K562 (cell line): Measurements from ENCODE around the gene CYSRT1. TPM values are rescaled to one million over a fixed set of nuclear protein-coding genes. Genes with fewer than 3 reads are reported as not detected.

Experiments used
- BRD4 ChIP-seq: fragments of 200-600 bp; sonication (generic); IDR thresholded peaks from 2 replicates; pipeline ENCODE4 v1.6.1; 2017; ENCODE audit warnings: inconsistent platforms
- DDX20 ChIP-seq: fragments of 450-650 bp; IDR thresholded peaks from 2 replicates; pipeline ENCODE4 v1.6.1; 2016; ENCODE audit warnings: missing genetic modification characterization, low read depth, mild to moderate bottlenecking, missing compliant biosample characterization, moderate library complexity
- ETS2 ChIP-seq: IDR thresholded peaks from 2 replicates; pipeline ENCODE4 v1.6.1; 2016; ENCODE audit warnings: borderline replicate concordance, missing genetic modification characterization, mild to moderate bottlenecking, moderate library complexity, missing compliant biosample characterization; ENCODE audit not compliant: poor library complexity, severe bottlenecking
- HDAC3 ChIP-seq: fragments of 450-650 bp; IDR thresholded peaks from 2 replicates; pipeline ENCODE4 v1.6.1; 2018; ENCODE audit warnings: borderline replicate concordance, mild to moderate bottlenecking, moderate library complexity; ENCODE audit not compliant: partially characterized antibody
- KAT8 ChIP-seq: fragments of 450-650 bp; IDR thresholded peaks from 2 replicates; pipeline ENCODE4 v1.6.1; 2016; ENCODE audit warnings: low read depth, mild to moderate bottlenecking
- KDM1A ChIP-seq, 2 experiments: fragments of 450-650 bp; IDR thresholded peaks; 2 replicates each; pipeline ENCODE4 v1.6.1; 2016; ENCODE audit warnings: mild to moderate bottlenecking in 2 of 2
- KLF13 ChIP-seq: fragments of 450-650 bp; IDR thresholded peaks from 2 replicates; pipeline ENCODE4 v1.6.1; 2016; ENCODE audit warnings: missing genetic modification characterization, low read depth, mild to moderate bottlenecking, missing compliant biosample characterization, moderate library complexity, borderline replicate concordance
- L3MBTL2 ChIP-seq: fragments of 450-650 bp; IDR thresholded peaks from 2 replicates; pipeline ENCODE4 v1.6.1; 2016; ENCODE audit warnings: mild to moderate bottlenecking, moderate library complexity
- MAZ ChIP-seq, 2 experiments: fragments of 450-650 bp in 1 of 2; sonication (generic) in 1 of 2; formaldehyde crosslinking; IDR thresholded peaks in 1 of 2; conservative IDR thresholded peaks in 1 of 2; 2 replicates each; pipeline versions ENCODE4 v1.4.0 to v1.5.0; 2020; ENCODE audit warnings: mild to moderate bottlenecking in 1 of 2, missing genetic modification reagents in 1 of 2
- POLR2AphosphoS2 ChIP-seq: IDR thresholded peaks from 2 replicates; pipeline ENCODE4 v1.6.1; 2012; ENCODE audit warnings: low read length, improper control_type of control experiment
- POLR3A ChIP-seq: IDR thresholded peaks from 2 replicates; pipeline ENCODE4 v1.6.1; 2011; ENCODE audit warnings: borderline replicate concordance, mild to moderate bottlenecking, moderate library complexity; ENCODE audit not compliant: insufficient read length, insufficient read depth; ENCODE audit errors: extremely low read depth
- PRPF4 ChIP-seq: fragments of 200-400 bp; formaldehyde crosslinking; IDR thresholded peaks from one replicate; pipeline ENCODE4 v1.6.1; 2017; ENCODE audit warnings: low read length, low read depth, mild to moderate bottlenecking; ENCODE audit not compliant: insufficient read depth, poor library complexity, severe bottlenecking
- RBM15 ChIP-seq: fragments of 200-400 bp; formaldehyde crosslinking; IDR thresholded peaks from 2 replicates; pipeline ENCODE4 v1.6.1; 2018; ENCODE audit warnings: mild to moderate bottlenecking, low read length, moderate library complexity; ENCODE audit not compliant: insufficient read depth
- RNF2 ChIP-seq: sonication (generic); IDR thresholded peaks from 2 replicates; pipeline ENCODE4 v1.6.1; 2016
- ZBTB11 ChIP-seq, 3 experiments: fragments of 200-800 bp in 1 of 3; fragments of 250-450 bp in 1 of 3; fragments of 450-650 bp in 1 of 3; sonication (Bioruptor Pico) in 1 of 3; sonication (Bioruptor generic) in 1 of 3; formaldehyde crosslinking in 1 of 3; IDR thresholded peaks; 2 replicates each; pipeline versions ENCODE4 v1.6.1 to v1.8.0; 2016 to 2022; ENCODE audit warnings: mild to moderate bottlenecking in 2 of 3, missing genetic modification characterization in 2 of 3, missing compliant biosample characterization in 1 of 3, moderate library complexity in 1 of 3
- ZBTB43 ChIP-seq: sonication (generic); formaldehyde crosslinking; IDR thresholded peaks from 2 replicates; pipeline ENCODE4 v1.8.0; 2023; ENCODE audit warnings: mild to moderate bottlenecking, missing genetic modification reagents
- ZBTB49 ChIP-seq: sonication (generic); formaldehyde crosslinking; IDR thresholded peaks from 2 replicates; pipeline ENCODE4 v1.8.0; 2022; ENCODE audit warnings: missing genetic modification reagents, mild to moderate bottlenecking, borderline replicate concordance
- ZNF143 ChIP-seq: sonication (generic); formaldehyde crosslinking; IDR thresholded peaks from 2 replicates; pipeline ENCODE4 v1.9.0; 2022; ENCODE audit warnings: mild to moderate bottlenecking, missing genetic modification reagents
- ZNF263 ChIP-seq: sonication (generic); formaldehyde crosslinking; IDR thresholded peaks from 2 replicates; pipeline ENCODE4 v1.8.0; 2022; ENCODE audit warnings: mild to moderate bottlenecking, missing genetic modification reagents, borderline replicate concordance
- polyA plus RNA-seq, 8 experiments: library from polyadenylated mRNA; depleted of rRNA in 4 of 8; stranded (reverse) in 5 of 8; unstranded in 3 of 8; fragments of >200 nt; fragmentation: Nextera tagmentation in 2 of 8; fragmentation: Illumina TruSeq in 1 of 8; extraction: Ambion mirVana in 2 of 8; extraction: Trizol in 1 of 8; gene quantifications; 2 replicates each; pipeline versions ENCODE4 v1.2.1 to v1.2.3, GENCODE V29; 2011 to 2014; ENCODE audit warnings: inconsistent platforms in 1 of 8, missing spikeins in 1 of 8
- total RNA-seq, 7 experiments: library from RNA; depleted of rRNA in 6 of 7; stranded (reverse); fragments of >200 nt in 6 of 7; fragmentation: Illumina TruSeq in 2 of 7; extraction: Trizol in 2 of 7; gene quantifications; 2 replicates each; pipeline versions ENCODE4 v1.2.1 to v1.2.3, GENCODE V29; 2011 to 2021; ENCODE audit warnings: low replicate concordance in 1 of 7

CYSRT1 gene
- total and polyA plus RNA-seq, 9 of the 15 experiments (the other 6 are each of a cell fraction or from before 2014, with no cell fraction given): 0.04 to 1.4 (median 0.42) TPM; not detected in 3

GRCh38 chr9:137240318-137240840 lies 15.4 kb downstream of the CYSRT1 start (continued):
- TF ChIP-seq ZBTB43 (CRISPR knock-in tag) (0 out of 2 replicates have a peak, but pooled peaks have one; percentile 78), KLF13 (tag) (peak; percentile 77; the same call in 1 of the 2 replicates), L3MBTL2 (peak; percentile 99), POLR2AphosphoS2 (no peak), BRD4 (no peak), DDX20 (tag) (no peak), ZNF143 (CRISPR knock-in tag) (no peak), RNF2 (no peak; the same call in 1 of the 2 replicates), KAT8 (no peak), POLR3A (no peak), ZNF263 (CRISPR knock-in tag) (no peak; the same call in 1 of the 2 replicates), ZBTB49 (CRISPR knock-in tag) (no peak), RBM15 (no peak), KDM1A (IDR thresholded peaks at IDR 0.05) (no peak), HDAC3 (no peak), ZBTB11 (CRISPR knock-in tag; IDR thresholded peaks at IDR 0.05) (peak in 1 of 3 experiments; percentile 23; a peak in 1 of 6 replicates), PRPF4 (no peak), ETS2 (tag) (no peak), MAZ (CRISPR knock-in tag; conservative IDR thresholded peaks at IDR 0.05 in 1 of 2, IDR thresholded peaks at IDR 0.05 in 1 of 2) (peak; percentile 92 to 98)
